ENCODE data around the gene RBM26. TPM values are rescaled to one million over a fixed set of nuclear protein-coding genes. Genes with fewer than 3 reads are reported as not detected.

Gene RBM26
- total RNA-seq, 1 donor = 17.8 TPM

- DNase-seq (ENCODE audit: low read depth in 2 of 3, low spot score in 2 of 3) = peak in 2 of 3 donors; percentile 29 to 67
Observed at GRCh38 chr13:79423801-79424642, 18.0 kb upstream of the RBM26 start.

- no peak for DNase-seq (ENCODE audit: low read depth in 2 of 3, low spot score in 2 of 3)
Observed at GRCh38 chr13:79423340-79423739, 17.3 kb upstream of the RBM26 start.

- no peak for DNase-seq (ENCODE audit: low read depth in 2 of 3, low spot score in 2 of 3)
Observed at GRCh38 chr13:79419365-79419764, 13.3 kb upstream of the RBM26 start.

GRCh38 chr13:79417741-79418140 lies 11.7 kb upstream of the RBM26 start:
- DNase-seq (ENCODE audit: low read depth in 2 of 3, low spot score in 2 of 3) = no peak

- no peak for DNase-seq (ENCODE audit: low read depth in 2 of 3, low spot score in 2 of 3)
Observed at GRCh38 chr13:79413521-79413920, 7.5 kb upstream of the RBM26 start.

- DNase-seq (ENCODE audit: low read depth in 2 of 3, low spot score in 2 of 3) = no peak
Observed at GRCh38 chr13:79409828-79410227, 3.8 kb upstream of the RBM26 start.

GRCh38 chr13:79407349-79407979 lies 1.4 kb upstream of the RBM26 start:
- no peak for DNase-seq (ENCODE audit: low read depth in 2 of 3, low spot score in 2 of 3)

GRCh38 chr13:79406597-79406908 lies 498 bp upstream of the RBM26 start:
- DNase-seq (ENCODE audit: low read depth in 2 of 3, low spot score in 2 of 3) = no peak

GRCh38 chr13:79405501-79405830 lies 589 bp downstream of the RBM26 start:
- peak in 1 of 3 donors; percentile 42 for DNase-seq (ENCODE audit: low read depth in 2 of 3, low spot score in 2 of 3)

- DNase-seq (ENCODE audit: low read depth in 2 of 3, low spot score in 2 of 3) = no peak
Observed at GRCh38 chr13:79404985-79405384, 1.1 kb downstream of the RBM26 start.

GRCh38 chr13:79404361-79404760 lies 1.7 kb downstream of the RBM26 start:
- no peak for DNase-seq (ENCODE audit: low read depth in 2 of 3, low spot score in 2 of 3)

- no peak for DNase-seq (ENCODE audit: low read depth in 2 of 3, low spot score in 2 of 3)
Observed at GRCh38 chr13:79403113-79403512, 2.9 kb downstream of the RBM26 start.

GRCh38 chr13:79402679-79403078 lies 3.4 kb downstream of the RBM26 start:
- no peak for DNase-seq (ENCODE audit: low read depth in 2 of 3, low spot score in 2 of 3)

GRCh38 chr13:79402074-79402635 lies 3.9 kb downstream of the RBM26 start:
- DNase-seq (ENCODE audit: low read depth in 2 of 3, low spot score in 2 of 3) = no peak

- DNase-seq (ENCODE audit: low read depth in 2 of 3, low spot score in 2 of 3) = no peak
Observed at GRCh38 chr13:79401259-79402070, 4.6 kb downstream of the RBM26 start.

GRCh38 chr13:79398915-79399314 lies 7.1 kb downstream of the RBM26 start:
- DNase-seq (ENCODE audit: low read depth in 2 of 3, low spot score in 2 of 3) = no peak

GRCh38 chr13:79398127-79398526 lies 7.9 kb downstream of the RBM26 start:
- DNase-seq (ENCODE audit: low read depth in 2 of 3, low spot score in 2 of 3) = peak in 1 of 3 donors; percentile 35

GRCh38 chr13:79395881-79396280 lies 10.2 kb downstream of the RBM26 start:
- peak in 1 of 3 donors; percentile 27 for DNase-seq (ENCODE audit: low read depth in 2 of 3, low spot score in 2 of 3)

- DNase-seq (ENCODE audit: low read depth in 2 of 3, low spot score in 2 of 3) = peak in 2 of 3 donors; percentile 35 to 41
Observed at GRCh38 chr13:79393564-79394249, 12.3 kb downstream of the RBM26 start.

GRCh38 chr13:79392882-79393563 lies 13.0 kb downstream of the RBM26 start:
- DNase-seq (ENCODE audit: low read depth in 2 of 3, low spot score in 2 of 3) = peak in 2 of 3 donors; percentile 59 to 69

Data from hematopoietic multipotent progenitor cell (in vitro differentiated cells).